Prostate gland (tissue), 2 donors: Measurements from ENCODE around the gene STMN1. TPM values are rescaled to one million over a fixed set of nuclear protein-coding genes. Genes with fewer than 3 reads are reported as not detected.

ENCODE experiments used
- DNase-seq: peaks from one replicate; pipeline ENCODE4 v3.0.0-alpha.2; 2019; ENCODE audit warnings: low spot score
- H3K27ac ChIP-seq, 2 donors: fragments of 200-600 bp; sonication (generic); 2 replicates each; pipeline ENCODE4 v1.5.1; 2017 to 2019
- H3K27me3 ChIP-seq: fragments of 200-600 bp; sonication (generic); replicated peaks from 2 replicates; pipeline ENCODE4 v1.5.1; 2019; ENCODE audit not compliant: insufficient read depth
- H3K36me3 ChIP-seq, 2 donors: fragments of 200-600 bp; sonication (generic); 1 replicate in 1 of 2; 2 replicates in 1 of 2; pipeline versions ENCODE4 v1.5.1 to v1.8.1; 2017 to 2019
- H3K4me1 ChIP-seq: fragments of 200-600 bp; sonication (generic); replicated peaks from 2 replicates; pipeline ENCODE4 v1.5.1; 2019
- H3K4me3 ChIP-seq, 2 donors: fragments of 200-600 bp; sonication (generic); 2 replicates each; pipeline ENCODE4 v1.5.1; 2017 to 2019
- H3K9me3 ChIP-seq: fragments of 200-600 bp; sonication (generic); 2 replicates; pipeline ENCODE4 v1.5.1; 2017
- POLR2A ChIP-seq: fragments of 450-650 bp; IDR thresholded peaks from one replicate; pipeline ENCODE4 v1.6.1; 2016; ENCODE audit warnings: antibody characterized with exemption, mild to moderate bottlenecking
- POLR2AphosphoS5 ChIP-seq: sonication (generic); formaldehyde crosslinking; IDR thresholded peaks from one replicate; pipeline ENCODE4 v1.6.1; 2017; ENCODE audit warnings: antibody characterized with exemption
- WGBS: methylation state at CpG from one replicate; pipeline ENCODE4 v1.1.5; 2018; 5-methylcytosine and 5-hydroxymethylcytosine counted together
- intact Hi-C: fragments of 100-400 bp; cut with DNase I; formaldehyde crosslinking; loops from one replicate; pipeline ENCODE4 v1.14.2; 2022
- total RNA-seq, 2 donors: library from RNA; depleted of rRNA; stranded (reverse); fragments of >200 nt; gene quantifications; one replicate each; pipeline ENCODE4 v1.1.0, GENCODE V29; 2016
- TF ChIP-seq, protein P1 (sequence below), 4 experiments: fragments of 200-600 bp in 2 of 4; fragments of 450-650 bp in 2 of 4; sonication (generic) in 2 of 4; IDR thresholded peaks; 1 replicate in 3 of 4; 2 replicates in 1 of 4; pipeline ENCODE4 v1.5.1; 2016 to 2019; ENCODE audit warnings: antibody characterized with exemption in 4 of 4, mild to moderate bottlenecking in 2 of 4, moderate library complexity in 2 of 4

STMN1 gene
- total RNA-seq, 2 donors from 2014 or later = 21.8 to 138 TPM

DNA sequence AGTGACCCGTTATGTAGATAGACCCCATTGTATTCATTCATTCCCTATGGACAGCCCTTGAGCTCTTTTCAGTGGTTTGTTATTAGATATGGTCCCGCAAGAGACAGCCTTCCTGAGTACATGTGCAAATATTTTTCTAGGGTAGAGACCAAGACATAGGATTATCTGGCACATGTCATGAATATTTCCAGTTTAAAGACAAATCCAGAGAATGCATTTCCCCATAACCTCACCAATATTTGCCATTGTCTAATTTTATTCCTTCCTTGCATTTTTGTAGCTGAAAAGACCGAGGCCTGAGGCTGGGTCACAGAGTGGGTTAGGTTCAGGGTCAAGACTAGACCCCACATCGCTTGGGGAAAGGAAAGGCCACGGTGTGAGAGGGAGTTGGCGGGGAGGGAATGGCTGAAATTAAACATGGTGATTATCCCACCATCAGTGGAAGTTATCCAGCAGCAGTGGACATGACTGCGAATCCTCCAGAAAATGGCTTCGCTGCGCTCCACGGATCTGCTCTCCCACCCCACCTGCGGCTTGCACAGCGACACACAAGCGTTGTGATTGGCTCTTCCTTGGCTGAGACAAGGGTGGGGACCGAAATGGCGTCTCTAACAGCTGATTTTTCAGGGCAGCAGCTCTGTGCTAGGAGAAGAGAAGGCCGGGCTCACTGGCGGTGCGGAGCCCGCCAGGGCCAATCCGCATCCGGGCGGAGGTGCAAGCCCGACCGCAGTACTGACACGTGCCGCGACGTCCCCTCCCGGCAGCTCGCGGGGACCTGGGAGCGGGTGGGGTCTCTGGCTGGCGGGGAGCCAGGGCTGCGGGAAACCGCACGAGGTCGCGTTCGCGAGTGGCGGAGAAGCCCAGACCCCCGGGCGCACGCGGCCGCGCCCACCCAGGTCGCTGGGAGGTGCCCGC, 16.1 kb upstream of the STMN1 start:
- no peaks in the 10 kb centered on the region for H3K9me3 ChIP-seq
- H3K27me3 ChIP-seq = no peaks in the 10 kb centered on the region
- WGBS = 8% methylated on average over 49 of the region's 49 CpGs
- H3K27ac ChIP-seq = peak overlapping the region; percentile 25 to 36
- DNase-seq = no peak
- no peaks in the 10 kb centered on the region for H3K4me1 ChIP-seq
- peak overlapping the region; percentile 31 to 48 for H3K4me3 ChIP-seq
- intact Hi-C loops = no loop called here
- no peaks in the 10 kb centered on the region for H3K36me3 ChIP-seq
- TF ChIP-seq, protein P1, sequence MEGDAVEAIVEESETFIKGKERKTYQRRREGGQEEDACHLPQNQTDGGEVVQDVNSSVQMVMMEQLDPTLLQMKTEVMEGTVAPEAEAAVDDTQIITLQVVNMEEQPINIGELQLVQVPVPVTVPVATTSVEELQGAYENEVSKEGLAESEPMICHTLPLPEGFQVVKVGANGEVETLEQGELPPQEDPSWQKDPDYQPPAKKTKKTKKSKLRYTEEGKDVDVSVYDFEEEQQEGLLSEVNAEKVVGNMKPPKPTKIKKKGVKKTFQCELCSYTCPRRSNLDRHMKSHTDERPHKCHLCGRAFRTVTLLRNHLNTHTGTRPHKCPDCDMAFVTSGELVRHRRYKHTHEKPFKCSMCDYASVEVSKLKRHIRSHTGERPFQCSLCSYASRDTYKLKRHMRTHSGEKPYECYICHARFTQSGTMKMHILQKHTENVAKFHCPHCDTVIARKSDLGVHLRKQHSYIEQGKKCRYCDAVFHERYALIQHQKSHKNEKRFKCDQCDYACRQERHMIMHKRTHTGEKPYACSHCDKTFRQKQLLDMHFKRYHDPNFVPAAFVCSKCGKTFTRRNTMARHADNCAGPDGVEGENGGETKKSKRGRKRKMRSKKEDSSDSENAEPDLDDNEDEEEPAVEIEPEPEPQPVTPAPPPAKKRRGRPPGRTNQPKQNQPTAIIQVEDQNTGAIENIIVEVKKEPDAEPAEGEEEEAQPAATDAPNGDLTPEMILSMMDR (IDR thresholded peaks at IDR 0.05) = no peak
- no peak for TF ChIP-seq POLR2AphosphoS5
- no peak for TF ChIP-seq POLR2A

DNA sequence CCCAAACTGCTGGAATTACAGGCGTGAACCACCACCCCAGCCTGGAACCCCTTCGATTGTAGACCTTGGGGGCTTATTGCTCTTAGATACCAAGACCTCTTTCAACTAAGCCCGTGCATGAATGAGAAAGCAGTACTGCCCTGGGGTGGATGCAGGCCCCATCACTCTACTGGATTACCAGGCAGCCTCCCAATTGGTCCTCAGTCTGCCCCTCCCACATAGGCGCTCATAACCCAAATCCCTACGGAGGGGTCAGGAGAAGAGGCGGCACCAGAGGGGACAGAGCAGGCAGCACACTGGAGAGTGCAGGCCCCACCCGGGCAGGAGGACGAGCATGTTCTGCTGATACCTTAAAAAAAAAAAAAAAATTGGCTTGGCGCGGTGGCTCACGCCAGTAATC, 12.4 kb upstream of the STMN1 start:
- TF ChIP-seq, protein P1 (IDR thresholded peaks at IDR 0.05) = no peak
- no peak for TF ChIP-seq POLR2AphosphoS5
- no peak for TF ChIP-seq POLR2A

GRCh38 chr1:25917996-25918395, 11.8 kb upstream of the STMN1 start:
- Histone ChIP-seq H3K4me1 (no peaks in the 10 kb centered on the region), H3K36me3 (no peaks in the 10 kb centered on the region), H3K4me3 (no peak overlapping the region), H3K9me3 (no peaks in the 10 kb centered on the region), H3K27me3 (no peaks in the 10 kb centered on the region), H3K27ac (no peak overlapping the region)
- no peak for DNase-seq
- intact Hi-C loops = no loop called here
- 52% methylated on average over 5 of the region's 5 CpGs for WGBS
- TF ChIP-seq, protein P1 (IDR thresholded peaks at IDR 0.05) = no peak
- TF ChIP-seq POLR2A (no peak), POLR2AphosphoS5 (no peak)

More for the DNA sequence above, 12.4 kb upstream of the STMN1 start:
- Histone ChIP-seq H3K4me1 (no peaks in the 10 kb centered on the region), H3K36me3 (no peaks in the 10 kb centered on the region), H3K27me3 (no peaks in the 10 kb centered on the region), H3K9me3 (no peaks in the 10 kb centered on the region), H3K4me3 (no peak overlapping the region), H3K27ac (no peak overlapping the region)
- intact Hi-C loops = no loop called here
- 91% methylated on average over 11 of the region's 11 CpGs for WGBS
- DNase-seq = no peak

- WGBS = 78% methylated on average over 2 of the region's 2 CpGs
- H3K27me3 ChIP-seq = no peaks in the 10 kb centered on the region
- no peaks in the 10 kb centered on the region for H3K36me3 ChIP-seq
- TF ChIP-seq POLR2AphosphoS5 (no peak), POLR2A (no peak)
- TF ChIP-seq, protein P1 (IDR thresholded peaks at IDR 0.05) = no peak
- H3K4me1 ChIP-seq = no peaks in the 10 kb centered on the region
- H3K27ac ChIP-seq = no peak overlapping the region
- no peak for DNase-seq
- intact Hi-C loops = no loop called here
- H3K9me3 ChIP-seq = no peaks in the 10 kb centered on the region
- H3K4me3 ChIP-seq = no peak overlapping the region
Measured at GRCh38 chr1:25916460-25916859, 10.2 kb upstream of the STMN1 start.
